ENCODE results near the gene ARID4B.

DNA sequence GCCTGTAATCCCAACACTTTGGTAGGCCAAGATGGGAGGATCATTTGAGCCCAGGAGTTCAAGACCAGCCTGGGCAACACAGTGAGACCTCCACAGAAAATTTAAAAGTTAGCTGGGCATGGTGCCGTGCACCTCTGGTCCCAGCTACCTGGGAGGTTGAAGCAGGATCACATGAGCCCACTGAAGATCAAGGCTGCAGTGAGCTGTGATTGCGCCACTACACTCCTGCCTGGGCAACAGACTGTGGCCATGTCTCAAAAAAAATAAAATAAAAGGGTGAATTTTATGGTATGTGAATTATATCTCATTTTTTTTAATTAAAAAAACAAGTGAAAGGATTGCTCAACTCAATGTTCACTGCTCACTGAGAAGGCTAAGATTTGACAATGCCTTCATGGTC is 8.7 kb downstream of the ARID4B start:
- TF ChIP-seq, protein P1, sequence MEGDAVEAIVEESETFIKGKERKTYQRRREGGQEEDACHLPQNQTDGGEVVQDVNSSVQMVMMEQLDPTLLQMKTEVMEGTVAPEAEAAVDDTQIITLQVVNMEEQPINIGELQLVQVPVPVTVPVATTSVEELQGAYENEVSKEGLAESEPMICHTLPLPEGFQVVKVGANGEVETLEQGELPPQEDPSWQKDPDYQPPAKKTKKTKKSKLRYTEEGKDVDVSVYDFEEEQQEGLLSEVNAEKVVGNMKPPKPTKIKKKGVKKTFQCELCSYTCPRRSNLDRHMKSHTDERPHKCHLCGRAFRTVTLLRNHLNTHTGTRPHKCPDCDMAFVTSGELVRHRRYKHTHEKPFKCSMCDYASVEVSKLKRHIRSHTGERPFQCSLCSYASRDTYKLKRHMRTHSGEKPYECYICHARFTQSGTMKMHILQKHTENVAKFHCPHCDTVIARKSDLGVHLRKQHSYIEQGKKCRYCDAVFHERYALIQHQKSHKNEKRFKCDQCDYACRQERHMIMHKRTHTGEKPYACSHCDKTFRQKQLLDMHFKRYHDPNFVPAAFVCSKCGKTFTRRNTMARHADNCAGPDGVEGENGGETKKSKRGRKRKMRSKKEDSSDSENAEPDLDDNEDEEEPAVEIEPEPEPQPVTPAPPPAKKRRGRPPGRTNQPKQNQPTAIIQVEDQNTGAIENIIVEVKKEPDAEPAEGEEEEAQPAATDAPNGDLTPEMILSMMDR (IDR thresholded peaks at IDR 0.05; ENCODE audit: low read length): no peak
- TF ChIP-seq EZH2 (IDR thresholded peaks at IDR 0.05; ENCODE audit: borderline replicate concordance, low read length): no peak
